ENCODE measurements around the gene BRINP2.

Gene BRINP2

DNA sequence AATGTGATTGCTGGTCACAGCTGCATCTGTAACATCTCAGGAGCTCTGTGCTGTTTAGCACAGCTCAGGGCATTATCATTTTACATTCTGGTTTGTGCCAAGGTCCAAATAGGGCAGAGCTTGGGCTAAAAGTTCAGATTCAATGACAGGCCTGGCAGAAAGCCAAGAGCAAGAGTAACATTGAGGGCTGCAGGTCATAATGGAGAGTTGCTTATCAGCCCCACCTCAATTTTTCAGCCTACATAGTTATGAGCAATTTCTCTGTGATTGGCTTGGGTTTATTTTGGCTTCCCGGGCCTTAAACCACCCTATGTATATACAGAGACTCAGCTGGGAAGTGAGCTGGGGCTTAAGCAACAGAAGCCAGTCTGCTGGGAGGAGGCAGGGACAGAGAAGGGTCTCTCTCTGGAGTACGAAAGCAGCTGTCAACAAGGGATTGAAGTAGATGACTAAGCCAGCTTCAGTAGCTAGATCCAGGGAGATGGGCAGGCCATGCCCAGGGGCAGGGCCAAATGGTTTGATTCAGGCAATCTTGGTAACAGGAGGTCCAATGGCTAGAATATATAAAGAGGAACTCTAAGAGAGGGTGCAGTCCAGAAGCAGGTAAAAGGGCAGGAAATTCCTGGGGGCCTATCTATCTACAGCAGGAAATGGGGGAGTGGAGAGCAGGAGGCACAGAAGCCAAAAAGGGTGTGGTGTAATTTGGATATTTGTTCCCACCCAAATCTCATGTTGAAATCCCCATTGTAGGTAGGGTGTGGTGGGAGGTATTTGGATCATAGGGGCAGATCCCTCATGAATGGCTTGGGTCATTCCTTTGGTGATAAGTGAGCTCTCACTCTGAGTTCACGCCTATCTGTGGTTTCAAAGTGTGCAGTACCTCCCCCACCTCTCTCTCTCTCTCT lies 49.0 kb downstream of the BRINP2 start:
- no peak for DNase-seq

DNA sequence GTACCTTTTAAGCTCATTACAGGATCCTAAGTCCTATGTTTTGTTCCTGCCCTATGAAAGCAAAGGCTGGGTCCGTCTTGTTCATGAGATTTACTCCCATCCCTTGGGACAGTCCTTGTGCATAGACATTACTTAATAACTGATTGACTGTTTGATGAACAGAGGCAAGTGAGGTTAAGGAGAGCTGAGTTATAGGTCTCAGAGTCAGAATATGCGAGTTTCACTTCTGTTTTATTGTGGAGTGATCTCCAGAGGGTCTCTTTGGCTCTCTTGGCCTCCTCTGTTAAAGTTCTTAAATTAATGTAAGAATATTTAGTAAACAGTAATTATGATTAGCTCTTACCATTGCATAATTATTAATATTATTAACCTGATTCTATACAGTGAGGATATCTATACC lies 52.6 kb downstream of the BRINP2 start:
- DNase-seq = no peak

DNA sequence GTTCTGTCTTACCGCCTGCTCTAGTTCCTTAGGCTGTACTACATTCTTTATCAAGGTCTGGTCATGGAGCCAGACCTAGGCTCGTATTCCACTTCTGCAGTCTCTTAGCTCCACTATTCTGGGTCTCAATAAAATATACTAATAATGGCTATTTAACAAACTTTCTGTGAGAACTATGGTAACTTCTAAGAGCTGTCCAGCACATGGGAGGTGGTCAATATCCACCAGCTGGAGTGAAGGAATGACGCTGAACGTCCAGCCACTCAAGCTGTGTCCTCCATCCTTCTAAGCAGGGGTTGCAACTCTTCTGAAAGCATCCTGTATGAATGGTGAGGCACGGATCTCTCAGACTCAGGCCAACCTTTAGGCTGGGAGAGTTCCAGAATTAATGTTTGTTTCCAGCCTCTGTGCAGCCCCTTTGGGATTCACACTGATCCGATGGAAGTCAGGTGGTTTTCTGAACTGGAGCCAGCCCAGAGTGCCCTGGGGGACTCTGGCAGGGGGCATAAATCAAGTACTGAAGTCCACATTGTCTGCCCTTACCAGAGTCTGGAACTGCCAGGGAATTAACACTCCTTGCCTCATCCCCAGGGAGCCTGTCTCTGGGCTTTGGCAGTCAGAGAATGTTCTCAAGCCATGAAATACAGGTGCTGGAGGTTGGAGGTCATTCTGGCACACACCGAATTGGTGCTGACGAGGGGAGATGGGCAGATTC lies 57.4 kb downstream of the BRINP2 start:
- no peak for DNase-seq

DNA sequence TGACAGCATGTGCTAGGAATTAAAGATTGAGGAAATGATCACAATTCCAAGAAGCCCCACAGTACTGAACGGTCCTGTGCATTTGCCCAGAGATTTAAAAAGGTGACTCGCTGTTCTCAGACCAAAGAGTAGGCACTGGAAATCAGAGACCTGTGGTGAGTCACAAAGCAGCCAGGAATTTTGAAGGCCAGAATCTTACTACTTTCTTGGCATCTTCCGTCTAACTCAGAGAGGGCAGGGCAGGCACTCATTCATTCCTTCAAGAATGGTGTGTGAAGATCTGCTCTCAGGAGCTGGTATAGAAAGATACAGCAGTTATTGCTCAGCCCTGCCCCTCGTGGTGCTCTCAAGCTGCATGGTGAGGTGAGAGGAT lies 57.9 kb downstream of the BRINP2 start:
- no peak for DNase-seq

DNA sequence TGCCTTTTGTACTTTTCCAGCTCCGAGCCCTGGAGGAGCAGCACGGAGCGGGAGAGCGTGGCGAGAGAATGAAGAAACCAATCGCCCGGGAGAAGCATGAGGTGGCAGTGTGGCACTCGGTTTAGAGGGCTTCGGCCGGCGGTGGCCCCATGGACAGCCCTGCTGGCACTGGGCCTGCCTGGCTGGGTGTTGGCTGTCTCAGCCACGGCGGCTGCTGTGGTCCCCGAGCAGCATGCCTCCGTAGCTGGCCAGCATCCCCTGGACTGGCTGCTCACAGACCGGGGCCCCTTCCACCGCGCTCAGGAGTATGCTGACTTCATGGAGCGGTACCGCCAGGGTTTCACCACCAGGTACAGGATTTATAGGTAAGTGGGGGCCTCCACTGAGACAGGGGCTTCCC lies 59.0 kb downstream of the BRINP2 start:
- DNase-seq = peak in 29 of 58 donors; percentile 13 to 66 (median 31)

DNA sequence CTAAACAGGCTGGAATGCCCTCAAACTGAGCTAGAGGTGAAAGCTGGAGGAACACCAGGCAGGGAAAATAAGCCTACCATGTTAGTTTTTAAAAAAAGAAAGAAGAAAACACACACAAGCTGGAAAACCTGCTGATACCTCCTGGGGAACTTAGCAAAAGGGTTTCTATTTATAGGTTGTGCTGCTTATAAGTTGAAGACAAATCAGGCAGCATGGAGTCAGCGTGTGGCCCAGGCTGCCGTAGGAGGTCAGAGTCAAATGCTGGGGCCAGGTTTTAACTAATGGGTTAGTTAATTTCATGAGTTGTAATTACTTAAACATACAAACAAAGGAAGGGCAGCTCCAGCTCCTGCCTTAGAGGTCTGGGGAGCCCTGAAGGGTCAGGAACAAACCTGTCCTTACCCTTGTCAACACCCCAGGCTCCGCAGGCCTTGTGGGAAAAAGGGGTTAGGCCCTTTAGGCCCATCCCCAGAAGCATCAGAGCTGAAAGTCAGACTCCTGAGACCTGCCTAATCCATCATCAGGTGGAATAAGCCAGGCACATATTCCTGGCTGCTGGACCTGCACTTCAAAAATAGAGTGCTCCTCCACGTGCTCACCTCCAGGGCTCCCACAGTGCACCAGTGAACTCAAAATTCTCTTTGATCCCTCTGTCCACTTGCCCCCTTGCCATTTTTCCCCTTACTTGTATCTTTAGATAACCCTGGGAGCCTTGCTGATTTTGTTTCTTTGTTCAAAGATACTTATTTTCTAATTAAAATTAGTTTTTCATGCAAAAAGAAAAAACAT lies 59.7 kb downstream of the BRINP2 start:
- DNase-seq = no peak

DNA sequence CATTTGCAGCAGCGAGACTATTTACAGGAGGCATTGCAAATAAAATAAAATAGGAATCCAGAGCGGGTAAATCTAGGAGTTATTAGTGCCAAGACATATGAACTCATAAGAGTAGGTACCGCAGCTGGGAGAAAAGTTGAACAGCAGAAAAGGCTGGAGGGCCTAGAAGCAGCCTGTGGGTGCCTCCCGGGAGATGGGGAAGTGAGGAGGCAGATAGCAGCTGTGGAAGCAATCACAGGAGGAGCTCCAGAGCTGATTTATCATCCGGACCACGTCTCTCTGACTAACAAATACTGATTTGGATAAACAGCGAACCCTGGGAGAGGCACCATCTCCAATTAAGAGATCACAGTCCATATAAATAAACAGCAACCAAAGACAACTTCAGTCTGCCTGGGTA lies 64.6 kb downstream of the BRINP2 start:
- peak in 1 of 58 donors; percentile 40 for DNase-seq

DNA sequence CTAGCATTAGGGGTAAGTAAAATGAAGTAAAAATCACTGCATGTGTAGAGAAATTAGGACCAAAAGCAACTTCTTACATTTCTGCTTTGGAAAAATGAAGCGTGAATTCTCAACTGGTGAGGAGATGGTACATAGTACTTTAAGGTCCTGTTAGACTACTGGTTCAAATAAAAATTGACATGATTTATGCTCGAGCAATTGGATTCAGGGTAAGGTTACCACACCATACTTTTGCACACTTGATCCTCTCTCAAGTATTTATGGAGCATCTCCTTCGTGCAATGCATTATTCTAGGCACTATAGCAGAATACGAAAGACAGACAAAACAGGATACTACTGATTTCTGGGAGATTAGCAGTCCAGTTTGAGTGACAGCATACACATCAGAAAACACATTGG lies 66.2 kb downstream of the BRINP2 start:
- no peak for DNase-seq

DNA sequence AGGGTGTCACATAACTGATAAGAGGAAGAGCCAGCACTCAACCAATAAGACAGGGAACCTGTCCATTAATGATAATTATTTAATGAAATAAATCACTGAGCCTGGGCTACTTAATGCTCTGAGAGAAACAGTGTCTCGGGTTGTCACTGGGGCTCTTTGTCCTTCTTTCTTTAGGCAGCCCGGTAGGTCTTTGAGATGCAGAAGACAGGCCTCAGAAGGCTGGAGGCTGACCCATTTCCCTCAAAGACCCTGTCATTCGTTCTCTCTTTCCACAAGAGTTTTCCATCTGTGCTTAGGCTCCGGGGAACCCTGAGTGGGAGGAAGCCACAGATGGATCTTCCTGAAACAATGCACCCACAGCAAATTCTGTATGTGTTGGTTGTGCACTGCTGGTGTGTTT lies 68.2 kb downstream of the BRINP2 start:
- peak in 5 of 58 donors; percentile 19 to 32 (median 21) for DNase-seq

DNA sequence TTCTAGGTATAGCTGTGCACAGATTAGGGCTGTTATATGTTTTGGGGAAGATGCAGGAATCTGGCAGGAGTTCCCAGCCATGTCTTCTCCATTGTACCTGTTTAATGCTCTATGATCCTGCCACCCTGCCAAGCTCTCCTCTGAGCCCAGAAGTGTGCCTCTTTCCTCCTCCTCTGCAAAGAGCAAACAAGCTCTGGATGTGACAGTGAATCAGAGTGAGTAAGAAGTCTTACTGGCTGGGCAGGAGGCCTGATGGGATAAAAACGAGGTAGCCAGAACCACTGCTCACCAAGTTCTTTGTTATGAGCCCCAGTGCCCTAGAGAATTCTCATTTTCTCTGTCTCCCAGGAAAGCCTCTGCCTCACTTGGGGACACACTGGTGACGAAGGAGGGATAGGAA lies 69.0 kb downstream of the BRINP2 start:
- DNase-seq = no peak

DNA sequence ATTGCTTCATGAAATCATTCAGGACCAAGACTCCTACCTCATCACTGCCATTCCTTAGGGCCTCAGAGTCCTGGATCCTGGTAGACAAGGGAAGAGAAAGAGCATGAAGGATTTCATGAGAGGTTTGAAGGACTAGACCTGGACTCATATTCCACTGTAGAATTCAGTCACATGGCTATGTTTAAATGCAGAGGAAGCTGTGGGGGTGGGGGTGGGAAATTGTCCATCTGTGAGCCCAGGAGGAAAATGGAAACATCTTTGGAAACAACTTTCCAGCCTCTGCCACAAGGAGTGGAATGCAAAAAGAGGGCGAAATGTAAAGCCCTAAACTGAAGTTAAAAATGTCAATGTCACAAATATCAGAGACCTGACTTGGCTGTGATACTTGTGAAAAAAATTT lies 73.0 kb downstream of the BRINP2 start:
- peak in 1 of 58 donors; percentile 21 for DNase-seq

DNA sequence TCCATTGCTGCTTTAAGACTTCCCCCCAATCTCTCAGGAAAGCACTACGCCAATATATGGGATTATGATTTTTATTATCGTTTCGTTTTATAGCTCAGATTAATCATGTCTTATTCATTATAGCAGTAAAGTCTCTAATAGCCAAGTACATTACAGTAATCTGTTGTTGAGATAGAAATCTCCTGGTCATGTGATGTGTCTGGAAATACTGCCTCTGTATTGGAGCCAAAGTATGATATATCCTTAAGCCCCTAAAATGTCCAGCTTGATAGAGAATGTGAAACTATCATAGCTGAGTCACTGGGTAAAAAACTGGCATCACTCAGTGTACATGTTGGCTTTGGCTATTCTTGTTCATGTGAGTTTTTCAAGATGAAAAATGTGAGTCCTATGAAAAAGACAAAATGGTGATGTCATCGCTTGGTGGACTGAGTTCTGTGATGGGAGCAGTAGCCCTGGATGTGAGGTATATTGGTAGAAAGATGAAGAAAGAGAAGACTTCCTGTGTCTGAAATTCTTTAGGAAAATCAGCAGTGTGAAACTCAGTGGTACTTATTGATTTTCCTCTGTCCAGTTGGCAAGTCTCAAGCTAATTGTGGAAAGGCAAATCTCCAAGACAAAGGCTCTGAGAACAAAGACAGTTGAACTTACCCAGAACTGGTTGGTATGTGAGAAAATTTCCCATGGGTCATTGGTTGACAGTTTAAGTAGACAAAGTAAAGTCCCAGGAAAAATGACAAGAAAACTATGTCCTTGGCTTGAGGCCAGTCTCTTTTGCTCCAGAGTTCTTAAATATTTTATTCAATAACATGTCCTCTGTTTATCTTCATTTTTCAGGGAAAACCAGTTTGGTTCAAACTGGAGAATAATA lies 76.2 kb downstream of the BRINP2 start:
- DNase-seq = no peak

DNA sequence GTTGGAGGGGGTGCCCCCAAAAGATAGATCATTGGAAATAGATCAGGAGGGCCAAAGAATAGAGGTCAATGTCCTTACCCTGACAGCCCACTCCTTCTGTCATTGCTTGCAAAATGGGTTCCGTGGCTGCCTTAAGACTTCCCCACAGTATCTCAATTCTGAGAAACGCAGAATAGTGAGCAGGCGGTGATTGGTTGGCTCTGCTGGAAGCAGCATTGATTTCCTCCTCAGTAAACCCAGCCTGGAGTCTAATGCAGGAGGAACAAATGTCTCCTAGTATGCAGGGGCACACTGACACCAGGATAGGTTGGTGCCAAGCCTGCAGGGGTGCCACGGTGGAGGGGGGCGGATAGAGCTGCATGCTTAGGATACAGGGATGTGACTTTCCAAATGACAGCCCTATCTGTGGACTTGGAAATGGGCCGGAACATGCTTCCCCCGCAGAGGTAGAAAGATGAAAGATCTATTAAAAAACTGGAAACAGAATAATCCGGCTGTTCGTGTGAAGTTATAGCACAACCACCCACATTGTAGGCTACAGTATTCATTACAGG lies 76.9 kb downstream of the BRINP2 start:
- DNase-seq = peak in 3 of 58 donors; percentile 16 to 38 (median 35)

DNA sequence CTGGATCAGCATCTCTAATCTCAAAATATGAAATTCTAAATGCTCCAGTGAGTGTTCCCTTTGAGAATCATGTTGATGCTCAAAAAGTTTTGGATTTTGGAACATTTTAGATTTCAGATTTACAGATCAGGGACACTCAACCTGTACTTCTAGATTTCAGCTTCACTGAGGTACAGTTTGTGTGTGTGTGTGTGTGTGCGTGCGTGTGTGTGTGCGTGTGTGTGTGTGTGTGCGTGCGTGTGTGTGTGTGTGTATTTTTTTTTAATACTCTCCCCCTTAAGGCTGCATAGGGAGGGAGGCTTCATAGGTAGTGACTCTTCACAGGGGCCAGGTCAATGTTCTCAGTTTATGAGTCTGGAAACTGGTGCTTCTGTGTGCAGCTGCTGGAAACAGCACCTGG lies 77.5 kb downstream of the BRINP2 start:
- DNase-seq = no peak

DNA sequence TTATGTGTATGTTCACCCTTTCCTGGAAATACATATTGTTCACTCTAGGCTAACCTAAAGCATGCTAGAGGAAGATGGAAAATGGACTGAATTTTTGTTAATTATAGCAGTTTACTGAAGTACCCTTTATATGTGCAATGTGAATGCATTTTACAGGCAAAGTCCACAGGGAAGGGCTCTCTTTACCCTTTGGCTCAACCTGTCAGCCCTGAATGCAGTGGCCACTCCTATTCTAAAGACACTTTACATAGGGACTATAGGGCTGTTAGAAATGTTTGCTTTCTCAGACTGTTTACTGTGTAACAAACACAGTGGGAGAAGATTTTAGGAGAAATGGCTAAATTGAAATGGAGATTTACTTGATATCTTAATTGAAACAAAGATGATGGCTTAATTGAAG lies 78.5 kb downstream of the BRINP2 start:
- no peak for DNase-seq

DNA sequence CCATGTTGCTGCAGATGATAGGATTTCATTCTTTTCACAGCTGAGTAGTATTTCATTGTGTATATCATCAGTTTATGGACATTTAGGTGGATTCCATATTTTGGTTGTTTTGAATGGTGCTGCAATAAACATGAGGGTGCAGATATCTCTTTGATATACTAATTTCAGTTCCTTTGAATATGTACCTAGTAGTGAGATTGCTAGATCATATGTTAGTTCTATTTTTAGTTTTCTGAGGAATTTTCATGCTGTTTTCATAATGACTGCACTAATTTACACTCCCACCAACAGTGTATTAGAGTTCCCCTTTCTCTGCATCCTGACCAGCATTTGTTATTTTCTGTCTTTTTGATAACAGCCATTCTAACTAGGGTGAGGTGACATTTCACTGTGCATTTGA lies 82.1 kb downstream of the BRINP2 start:
- DNase-seq = no peak

DNA sequence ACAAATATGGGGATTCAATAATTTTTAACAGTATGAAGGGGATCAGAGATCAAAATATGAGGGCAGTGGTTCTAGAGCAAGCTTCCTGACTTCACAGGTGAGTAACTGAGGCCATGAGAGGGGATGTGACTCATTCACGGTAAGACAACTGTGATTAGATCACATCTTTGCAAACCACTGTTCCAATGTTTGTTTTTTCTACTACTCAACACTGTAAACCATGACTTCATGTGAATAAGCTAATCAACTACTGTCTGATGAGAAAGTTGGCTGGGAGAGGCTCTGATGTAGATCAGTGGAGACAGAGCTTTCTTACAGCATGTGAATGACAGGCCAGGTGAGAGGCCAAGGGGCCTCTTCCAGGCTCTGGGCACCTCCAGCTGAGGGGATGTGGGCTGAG lies 84.7 kb downstream of the BRINP2 start:
- no peak for DNase-seq

DNA sequence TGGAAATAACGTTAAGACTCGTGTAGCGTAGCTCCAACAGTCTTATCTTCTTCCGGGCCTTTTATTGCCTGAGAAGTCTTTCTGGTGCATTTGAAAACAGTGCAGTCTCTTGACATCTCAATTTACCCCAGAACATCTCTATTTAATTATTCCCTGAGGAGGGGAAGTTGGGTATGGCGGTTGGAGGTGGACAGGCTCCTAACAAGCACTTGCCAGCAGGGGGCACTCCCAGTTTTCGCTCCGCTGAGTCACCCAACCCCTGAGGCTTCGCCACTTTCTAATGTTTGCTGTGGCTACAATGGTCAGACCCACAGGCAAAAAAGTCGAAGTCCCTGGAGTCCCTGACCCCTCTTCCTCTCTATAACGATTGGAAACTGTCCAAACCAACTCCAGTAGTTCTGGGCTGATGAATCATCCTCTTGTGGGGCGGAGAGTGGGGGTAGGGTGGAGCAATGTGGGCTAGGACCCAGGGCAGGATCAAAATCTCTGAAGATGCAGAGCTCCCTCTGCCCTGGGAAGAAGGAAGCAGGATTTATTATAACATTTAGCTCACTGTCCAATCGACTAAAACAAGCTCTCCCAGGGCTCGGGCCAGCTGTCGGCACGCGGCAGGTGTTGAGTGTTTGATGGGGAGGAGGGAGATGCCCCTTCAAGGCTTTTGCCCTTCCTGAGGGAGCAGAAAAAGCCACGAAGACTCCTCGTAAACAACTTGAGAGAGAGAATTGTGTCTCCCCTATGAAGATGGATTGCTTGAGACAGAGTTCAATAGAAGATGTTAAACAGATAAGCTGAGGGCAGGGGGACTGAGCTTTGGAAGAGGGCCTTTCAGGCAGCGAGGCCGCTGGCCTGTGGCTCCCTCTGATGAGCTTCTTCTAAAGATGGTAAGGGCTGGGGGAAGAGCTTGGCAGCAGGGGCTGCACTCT lies 85.7 kb downstream of the BRINP2 start:
- DNase-seq = peak in 32 of 58 donors; percentile 8 to 76 (median 44)

DNA sequence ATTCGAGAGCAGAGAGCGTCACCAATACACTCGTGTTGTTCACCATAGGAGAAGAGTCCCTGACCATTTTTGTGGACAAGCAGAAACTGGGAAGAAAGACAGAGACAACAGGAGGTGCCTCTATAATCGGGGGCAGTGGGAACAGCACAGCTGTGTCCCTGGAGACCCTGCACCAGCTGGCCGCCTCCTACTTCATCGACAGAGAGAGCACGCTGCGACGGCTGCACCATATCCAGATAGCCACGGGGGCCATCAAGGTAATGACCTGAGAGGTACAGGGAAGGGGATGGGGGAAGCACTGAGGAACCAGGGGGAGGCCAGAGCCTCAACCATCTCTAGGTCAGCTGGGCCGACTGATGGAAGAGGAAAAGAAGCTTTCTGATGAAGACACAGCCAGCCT lies 86.4 kb downstream of the BRINP2 start:
- DNase-seq = no peak

All from anterior cingulate cortex (tissue), 58 donors.